Immature natural killer cell (primary cell): ENCODE measurements around the gene KCNMA1. TPM values are rescaled to one million over a fixed set of nuclear protein-coding genes. Genes with fewer than 3 reads are reported as not detected.

Source experiments
- DNase-seq, 3 donors: peaks; one replicate each; pipeline ENCODE4 v3.0.0; 2022; ENCODE audit warnings: mixed read lengths in 1 of 3
- H3K27ac Mint-ChIP-seq, 6 donors: one replicate each; pipeline ENCODE4 v1.8.0; 2020; ENCODE audit warnings: mixed read lengths in 6 of 6, mild to moderate bottlenecking in 5 of 6, inconsistent platforms in 4 of 6, moderate library complexity in 3 of 6
- H3K27me3 Mint-ChIP-seq, 3 donors: one replicate each; pipeline ENCODE4 v1.8.0; 2020 to 2021; ENCODE audit warnings: low read depth in 3 of 3, mild to moderate bottlenecking in 3 of 3, mixed read lengths in 3 of 3, moderate library complexity in 3 of 3, inconsistent platforms in 1 of 3
- H3K36me3 Mint-ChIP-seq, 3 donors: one replicate each; pipeline ENCODE4 v1.8.0; 2020; ENCODE audit warnings: mixed read lengths in 3 of 3, inconsistent platforms in 2 of 3, mild to moderate bottlenecking in 2 of 3
- H3K4me1 Mint-ChIP-seq, 2 donors: one replicate each; pipeline ENCODE4 v1.8.0; 2020; ENCODE audit warnings: inconsistent platforms in 2 of 2, mild to moderate bottlenecking in 2 of 2, mixed read lengths in 2 of 2, moderate library complexity in 1 of 2
- H3K4me3 Mint-ChIP-seq, 5 donors: one replicate each; pipeline ENCODE4 v1.8.0; 2020; ENCODE audit warnings: mild to moderate bottlenecking in 5 of 5, mixed read lengths in 5 of 5, inconsistent platforms in 3 of 5, moderate library complexity in 3 of 5
- H3K9me3 Mint-ChIP-seq, 6 donors: one replicate each; pipeline ENCODE4 v1.8.0; 2020; ENCODE audit warnings: mild to moderate bottlenecking in 6 of 6, mixed read lengths in 6 of 6, inconsistent platforms in 4 of 6, moderate library complexity in 3 of 6
- polyA plus RNA-seq, 3 donors: library from polyadenylated mRNA; unstranded; fragments of 300-500 nt; fragmentation: Illumina TruSeq; gene quantifications; one replicate each; pipeline ENCODE4 v1.2.3, GENCODE V29; 2021

The KCNMA1 gene
- polyA plus RNA-seq, 3 donors from 2014 or later = not detected

GRCh38 chr10:77123330-77123729 is 514.3 kb downstream of the KCNMA1 start:
- Mint-ChIP-seq H3K36me3 (no peaks in the 10 kb centered on the region), H3K27ac (no peak overlapping the region), H3K9me3 (peaks cover 0 to 3% (median 0%) of the 10 kb centered on the region in 6 donors), H3K27me3 (peaks cover 0 to 13% (median 3%) of the 10 kb centered on the region in 3 donors), H3K4me3 (no peak overlapping the region), H3K4me1 (peaks cover 4 to 7% of the 10 kb centered on the region in 2 donors)
- DNase-seq = no peak

GRCh38 chr10:77121829-77122228 is 515.8 kb downstream of the KCNMA1 start:
- no peak for DNase-seq
- H3K36me3 Mint-ChIP-seq = no peaks in the 10 kb centered on the region
- no peak overlapping the region for H3K27ac Mint-ChIP-seq
- H3K27me3 Mint-ChIP-seq = peaks cover 0 to 11% (median 2%) of the 10 kb centered on the region in 3 donors
- no peaks in the 10 kb centered on the region for H3K9me3 Mint-ChIP-seq
- no peak overlapping the region for H3K4me3 Mint-ChIP-seq
- H3K4me1 Mint-ChIP-seq = peaks cover 4 to 7% of the 10 kb centered on the region in 2 donors

GRCh38 chr10:77120666-77121376 is 516.8 kb downstream of the KCNMA1 start:
- DNase-seq = no peak
- Mint-ChIP-seq H3K4me3 (no peak overlapping the region), H3K27me3 (peaks cover 0 to 11% (median 2%) of the 10 kb centered on the region in 3 donors), H3K27ac (no peak overlapping the region), H3K9me3 (no peaks in the 10 kb centered on the region), H3K4me1 (peaks cover 4 to 7% of the 10 kb centered on the region in 2 donors), H3K36me3 (no peaks in the 10 kb centered on the region)

- Mint-ChIP-seq H3K4me1 (no peaks in the 10 kb centered on the region), H3K36me3 (no peaks in the 10 kb centered on the region), H3K27me3 (peaks cover 0 to 11% (median 2%) of the 10 kb centered on the region in 3 donors), H3K4me3 (no peak overlapping the region), H3K27ac (no peak overlapping the region), H3K9me3 (no peaks in the 10 kb centered on the region)
- no peak for DNase-seq
Observed at GRCh38 chr10:77120012-77120411, 517.6 kb downstream of the KCNMA1 start.

- H3K27me3 Mint-ChIP-seq = peaks cover 0 to 11% (median 5%) of the 10 kb centered on the region in 3 donors
- no peak overlapping the region for H3K4me3 Mint-ChIP-seq
Observed at GRCh38 chr10:77118603-77119282, 518.9 kb downstream of the KCNMA1 start.

GRCh38 chr10:77117501-77117900 is 520.1 kb downstream of the KCNMA1 start:
- H3K9me3 Mint-ChIP-seq = no peaks in the 10 kb centered on the region
- no peak overlapping the region for H3K27ac Mint-ChIP-seq
- H3K4me1 Mint-ChIP-seq = no peaks in the 10 kb centered on the region
- H3K27me3 Mint-ChIP-seq = peaks cover 0 to 11% (median 5%) of the 10 kb centered on the region in 3 donors
- H3K36me3 Mint-ChIP-seq = no peaks in the 10 kb centered on the region
- no peak overlapping the region for H3K4me3 Mint-ChIP-seq
- no peak for DNase-seq

More at GRCh38 chr10:77118603-77119282, 518.9 kb downstream of the KCNMA1 start:
- Mint-ChIP-seq H3K36me3 (no peaks in the 10 kb centered on the region), H3K4me1 (no peaks in the 10 kb centered on the region), H3K9me3 (no peaks in the 10 kb centered on the region), H3K27ac (no peak overlapping the region)
- no peak for DNase-seq

GRCh38 chr10:77116904-77117303 is 520.7 kb downstream of the KCNMA1 start:
- H3K27ac Mint-ChIP-seq = no peak overlapping the region
- no peaks in the 10 kb centered on the region for H3K4me1 Mint-ChIP-seq
- H3K9me3 Mint-ChIP-seq = no peaks in the 10 kb centered on the region
- no peak for DNase-seq
- peaks cover 0 to 10% (median 5%) of the 10 kb centered on the region in 3 donors for H3K27me3 Mint-ChIP-seq
- H3K36me3 Mint-ChIP-seq = no peaks in the 10 kb centered on the region
- no peak overlapping the region for H3K4me3 Mint-ChIP-seq

- Mint-ChIP-seq H3K4me3 (no peak overlapping the region), H3K27me3 (peaks cover 0 to 8% (median 5%) of the 10 kb centered on the region in 3 donors), H3K36me3 (no peaks in the 10 kb centered on the region), H3K9me3 (no peaks in the 10 kb centered on the region), H3K4me1 (no peaks in the 10 kb centered on the region), H3K27ac (no peak overlapping the region)
- DNase-seq = no peak
Observed at GRCh38 chr10:77114181-77114821, 523.3 kb downstream of the KCNMA1 start.

- H3K27ac Mint-ChIP-seq = no peak overlapping the region
- H3K4me3 Mint-ChIP-seq = no peak overlapping the region
- H3K4me1 Mint-ChIP-seq = no peaks in the 10 kb centered on the region
- peaks cover 0 to 2% (median 0%) of the 10 kb centered on the region in 6 donors for H3K9me3 Mint-ChIP-seq
- DNase-seq = peak; percentile 14 to 27 (median 22)
- H3K27me3 Mint-ChIP-seq = peaks cover 0 to 5% (median 0%) of the 10 kb centered on the region in 3 donors
- no peaks in the 10 kb centered on the region for H3K36me3 Mint-ChIP-seq
Observed at GRCh38 chr10:77111611-77112550, 525.7 kb downstream of the KCNMA1 start.

GRCh38 chr10:77110757-77111156 is 526.9 kb downstream of the KCNMA1 start:
- no peak for DNase-seq
- Mint-ChIP-seq H3K4me3 (no peak overlapping the region), H3K27me3 (peaks cover 0 to 5% (median 0%) of the 10 kb centered on the region in 3 donors), H3K9me3 (peaks cover 0 to 2% (median 0%) of the 10 kb centered on the region in 6 donors), H3K36me3 (no peaks in the 10 kb centered on the region), H3K27ac (no peak overlapping the region), H3K4me1 (no peaks in the 10 kb centered on the region)

- H3K36me3 Mint-ChIP-seq = no peaks in the 10 kb centered on the region
- no peak overlapping the region for H3K27ac Mint-ChIP-seq
- DNase-seq = no peak
- H3K4me1 Mint-ChIP-seq = no peaks in the 10 kb centered on the region
- peaks cover 0 to 2% (median 0%) of the 10 kb centered on the region in 6 donors for H3K9me3 Mint-ChIP-seq
- no peak overlapping the region for H3K4me3 Mint-ChIP-seq
- peaks cover 0 to 3% (median 0%) of the 10 kb centered on the region in 3 donors for H3K27me3 Mint-ChIP-seq
Observed at GRCh38 chr10:77109351-77109994, 528.1 kb downstream of the KCNMA1 start.

GRCh38 chr10:77106676-77107075 is 530.9 kb downstream of the KCNMA1 start:
- peaks cover 4 to 8% (median 5%) of the 10 kb centered on the region in 3 donors for H3K27me3 Mint-ChIP-seq
- no peak for DNase-seq
- no peak overlapping the region for H3K27ac Mint-ChIP-seq
- H3K4me3 Mint-ChIP-seq = no peak overlapping the region
- peaks cover 0 to 2% (median 0%) of the 10 kb centered on the region in 6 donors for H3K9me3 Mint-ChIP-seq
- no peaks in the 10 kb centered on the region for H3K4me1 Mint-ChIP-seq
- H3K36me3 Mint-ChIP-seq = no peaks in the 10 kb centered on the region

- H3K4me1 Mint-ChIP-seq = no peaks in the 10 kb centered on the region
- H3K27me3 Mint-ChIP-seq = peaks cover 4 to 8% (median 5%) of the 10 kb centered on the region in 3 donors
- H3K9me3 Mint-ChIP-seq = peaks cover 0 to 2% (median 0%) of the 10 kb centered on the region in 6 donors
- H3K4me3 Mint-ChIP-seq = no peak overlapping the region
- no peak overlapping the region for H3K27ac Mint-ChIP-seq
- no peak for DNase-seq
- H3K36me3 Mint-ChIP-seq = no peaks in the 10 kb centered on the region
Observed at GRCh38 chr10:77105761-77106221, 531.8 kb downstream of the KCNMA1 start.
